GM15510 (cell line): Measurements from ENCODE around the gene ZNF618.

Source experiments
- POLR2A ChIP-seq: IDR thresholded peaks from 3 replicates; pipeline ENCODE4 v1.6.1; 2011; ENCODE audit warnings: borderline replicate concordance; ENCODE audit not compliant: insufficient read length; ENCODE audit errors: extremely low read depth

Gene ZNF618

DNA sequence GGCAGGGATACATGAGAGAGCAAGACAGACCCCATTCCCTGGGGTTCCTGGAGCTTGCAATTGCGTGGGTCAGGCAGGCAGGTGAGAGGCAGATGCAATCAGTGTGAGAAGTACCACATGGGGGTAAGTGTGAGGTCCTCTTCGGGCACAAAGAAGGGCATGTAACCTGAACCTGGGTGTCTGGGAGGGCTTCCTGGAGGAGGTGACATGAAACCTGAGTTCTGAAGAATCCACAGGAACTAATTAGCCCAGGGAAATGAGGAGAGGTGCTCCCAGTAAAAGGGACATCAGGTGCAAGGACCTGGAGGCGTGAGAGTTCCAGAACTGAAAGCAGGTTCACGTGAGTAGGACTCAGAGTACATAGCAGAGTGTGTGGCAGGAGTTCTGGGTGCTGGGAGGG is 199.5 kb downstream of the ZNF618 start:
- no peak for TF ChIP-seq POLR2A

DNA sequence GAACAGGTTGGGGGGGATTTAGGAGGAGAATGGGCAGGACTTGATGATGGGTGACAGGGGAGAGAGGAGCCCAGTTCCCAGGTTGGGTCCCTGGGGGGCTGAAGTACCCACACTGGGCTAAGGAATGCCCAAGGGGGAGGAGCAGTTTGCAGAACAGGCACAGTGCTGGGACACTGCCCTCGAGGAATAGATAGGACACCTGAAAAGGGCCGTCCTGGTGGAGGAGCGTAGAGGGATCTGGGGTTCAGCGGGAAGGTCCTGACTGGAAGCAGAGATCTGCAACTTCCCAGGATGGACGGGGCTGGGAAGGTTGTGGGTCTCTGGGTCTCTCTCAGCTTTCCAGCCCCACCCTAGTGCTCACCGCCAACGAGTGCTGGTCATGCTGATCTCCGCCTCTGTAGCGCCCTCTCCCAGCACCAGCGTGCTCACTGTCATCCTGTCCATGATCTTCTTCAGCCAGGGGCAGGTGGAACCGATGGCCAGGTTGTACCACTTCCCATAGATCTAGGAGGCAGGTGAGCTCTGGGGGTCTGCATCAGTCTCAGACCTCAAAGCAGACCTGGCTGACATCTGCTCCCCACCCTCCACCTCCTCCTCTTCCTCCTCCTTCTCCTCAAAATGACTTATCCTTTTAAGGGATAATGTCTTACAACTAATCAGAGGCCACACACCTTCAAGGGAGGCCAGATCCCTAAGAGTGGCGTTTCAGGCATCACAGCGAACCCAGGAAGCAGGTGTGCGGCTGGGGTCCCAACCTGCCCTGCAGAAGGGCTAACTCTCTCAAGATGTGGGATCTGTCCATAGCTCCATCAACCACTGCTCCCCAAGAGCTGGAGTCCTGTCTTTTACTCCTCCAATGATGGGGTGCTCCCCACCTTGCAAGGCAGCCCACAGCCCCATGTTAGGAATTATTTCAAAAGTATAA is 200.4 kb downstream of the ZNF618 start:
- no peak for TF ChIP-seq POLR2A

DNA sequence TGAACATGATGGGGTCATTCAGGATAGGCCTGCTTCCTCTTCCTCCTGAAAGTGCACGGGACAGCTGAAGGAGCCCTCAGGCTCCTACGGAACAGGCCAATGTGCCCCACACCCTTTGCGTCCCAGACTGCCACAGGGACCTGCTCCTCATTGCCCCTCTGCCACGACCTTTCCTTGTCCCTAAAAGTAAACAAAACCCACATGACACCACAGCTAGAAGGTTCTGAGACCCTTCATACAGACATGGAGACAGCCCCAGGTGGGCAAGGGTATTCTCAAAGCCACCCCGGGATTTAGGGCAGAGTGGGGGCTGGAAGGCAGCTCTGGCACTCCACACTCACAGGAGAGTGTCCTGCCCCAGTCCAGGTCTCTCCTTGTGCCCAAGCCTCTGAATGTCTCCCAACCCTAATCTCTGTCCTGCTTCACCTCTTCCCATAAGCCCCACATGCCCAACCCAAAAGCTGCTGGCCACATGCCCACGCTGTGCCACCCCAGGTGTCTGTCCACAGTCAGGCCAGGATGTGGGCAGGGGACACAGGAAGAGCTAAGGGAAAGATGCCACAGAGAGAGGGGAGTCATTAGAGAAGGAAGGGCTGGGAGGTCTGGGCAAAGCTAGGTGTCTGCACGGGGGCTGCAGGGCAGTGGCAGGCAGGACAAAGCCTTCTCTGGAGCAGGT is 201.2 kb downstream of the ZNF618 start:
- TF ChIP-seq POLR2A, result no peak

- no peak for TF ChIP-seq POLR2A
Measured at GRCh38 chr9:114078021-114078780, 202.1 kb downstream of the ZNF618 start, which contains the start of gene AMBP. AMBP (minus strand) TSS chr9:114078300; CDS start chr9:114078209, 91 bp downstream.

DNA sequence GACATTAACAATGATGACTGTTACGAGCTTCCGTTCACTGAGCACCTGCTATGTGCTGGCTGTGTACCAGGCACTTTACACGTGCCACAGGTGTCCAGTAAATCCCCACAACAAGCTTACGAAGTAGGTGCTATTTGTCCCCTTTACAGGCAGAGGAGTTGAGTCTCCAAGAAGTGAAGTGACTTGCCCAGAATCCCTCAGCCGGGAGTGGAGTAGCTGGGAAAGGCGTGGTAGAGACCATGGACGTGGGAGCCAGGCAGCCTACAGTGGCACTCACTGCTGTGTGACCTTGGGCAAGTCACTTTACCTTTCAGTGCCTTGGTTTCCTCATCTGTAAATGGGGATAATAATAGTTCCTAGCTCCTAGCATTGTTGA is 202.7 kb downstream of the ZNF618 start:
- no peak for TF ChIP-seq POLR2A

- TF ChIP-seq POLR2A, result no peak
Measured at GRCh38 chr9:114080195-114080772, 204.2 kb downstream of the ZNF618 start.

DNA sequence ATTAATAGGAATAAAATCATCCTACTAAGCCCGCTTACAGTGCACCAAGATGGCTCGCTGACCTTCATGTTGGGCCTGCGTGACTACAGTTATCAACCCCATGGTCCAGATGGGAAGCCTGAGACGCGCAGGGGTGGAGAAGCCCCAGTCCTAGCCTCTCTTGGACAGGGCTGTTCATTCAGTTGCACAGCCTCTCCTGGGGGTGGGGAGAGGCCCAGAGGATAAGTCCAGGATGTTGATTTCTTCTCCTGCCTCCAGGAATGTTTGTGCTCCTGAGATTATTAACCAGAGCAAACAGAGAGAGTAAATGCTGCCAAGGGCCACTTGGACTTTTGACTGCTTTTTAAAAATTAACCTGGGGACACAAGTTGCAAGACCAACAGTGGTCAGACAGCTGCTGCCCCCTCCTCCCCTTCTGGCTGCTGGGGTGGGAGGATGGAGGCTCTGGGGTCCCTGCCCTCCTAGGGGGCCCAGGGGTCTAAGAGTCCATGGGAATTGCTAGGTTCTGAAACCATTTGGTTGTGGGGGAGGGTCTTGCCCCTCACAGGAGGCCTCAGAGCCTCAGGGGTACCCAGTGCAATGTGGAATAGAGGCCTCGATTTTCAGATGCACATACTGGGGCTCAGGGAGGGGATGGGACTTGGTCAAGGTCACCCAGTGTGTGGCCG is 204.8 kb downstream of the ZNF618 start:
- TF ChIP-seq POLR2A, result no peak

DNA sequence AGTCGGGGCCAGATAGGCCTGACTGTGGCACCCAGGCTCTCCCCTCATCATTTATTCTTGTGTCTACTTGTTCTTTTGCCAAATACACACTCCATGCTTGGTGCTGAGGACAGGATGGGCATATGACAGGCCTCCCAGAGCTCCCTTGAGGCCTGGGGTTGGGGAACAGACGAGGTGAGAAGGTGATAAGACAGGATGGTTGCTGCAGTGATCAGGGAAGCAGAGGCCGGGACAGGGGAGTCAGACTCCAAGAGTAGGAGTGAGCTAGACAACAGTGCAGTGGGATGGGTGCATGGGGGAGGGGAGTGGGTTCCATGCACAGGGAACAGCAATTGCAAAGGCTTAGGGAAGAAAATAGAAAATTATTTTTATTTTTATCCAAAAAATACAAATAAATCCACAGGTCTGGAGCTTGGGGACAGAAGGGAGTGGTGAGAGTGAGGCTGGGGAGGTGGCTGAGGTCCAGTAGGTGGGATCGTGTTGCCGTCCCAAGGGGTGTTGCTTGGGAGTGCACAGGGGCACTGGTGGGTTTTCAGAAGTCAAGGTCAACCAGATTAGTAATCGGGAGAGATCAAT is 205.4 kb downstream of the ZNF618 start:
- no peak for TF ChIP-seq POLR2A

DNA sequence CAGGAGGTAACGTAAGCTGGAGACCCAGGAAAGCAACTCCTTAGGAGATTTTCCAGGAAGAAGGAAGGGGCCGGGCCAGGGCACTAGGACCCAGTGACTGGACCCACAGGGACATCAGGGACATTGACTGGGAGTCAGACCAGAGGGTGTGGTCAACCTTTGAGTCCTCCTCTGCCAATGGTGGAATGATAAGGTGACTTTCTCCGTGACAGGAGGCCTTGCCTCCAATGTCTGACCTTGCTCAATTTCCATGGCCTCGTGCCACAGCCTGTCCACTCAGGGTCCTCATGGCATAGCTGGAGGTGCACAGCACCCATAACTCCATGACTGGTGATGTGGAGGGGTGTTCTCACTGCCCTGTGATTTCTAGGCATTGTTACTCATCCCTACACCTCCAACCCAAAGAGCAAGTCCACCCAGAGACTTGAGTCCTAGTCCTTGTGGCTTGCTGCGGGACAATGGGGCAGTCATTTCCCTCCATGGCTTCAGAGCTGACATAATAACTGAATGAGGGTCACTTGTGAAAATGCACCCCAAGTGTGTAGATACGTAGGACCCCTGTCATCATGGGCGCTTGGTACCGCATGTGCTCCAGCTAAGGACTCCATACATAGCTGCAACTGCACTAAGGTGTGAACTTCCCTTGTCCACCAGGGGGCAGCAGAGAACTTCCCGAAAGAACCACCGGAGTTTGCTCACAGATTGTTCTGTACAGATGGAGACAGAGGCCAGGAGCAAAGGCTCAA is 206.1 kb downstream of the ZNF618 start:
- no peak for TF ChIP-seq POLR2A

- TF ChIP-seq POLR2A, result no peak
Measured at GRCh38 chr9:114083666-114084065, 207.6 kb downstream of the ZNF618 start.

GRCh38 chr9:114084282-114085073 is 208.4 kb downstream of the ZNF618 start:
- TF ChIP-seq POLR2A, result no peak

- no peak for TF ChIP-seq POLR2A
Measured at GRCh38 chr9:114085387-114085789, 209.3 kb downstream of the ZNF618 start.
